Activated naive CD8-positive, alpha-beta T cell treated with anti-CD3 and anti-CD28 coated beads for 36 hours (primary cell): ENCODE results near the gene ADGRG2. TPM values are rescaled to one million over a fixed set of nuclear protein-coding genes. Genes with fewer than 3 reads are reported as not detected.
A peak's percentile ranks its signal among the peaks of the same experiment; 100 is the strongest.
"Not testable (repeated sequence)": the region's sequence is repeated elsewhere in the genome, so short reads cannot be mapped to it uniquely, and the experiment has no call there.

Experiments used
- DNase-seq: peaks from one replicate; pipeline ENCODE4 v3.0.0; 2021
- H3K27ac Mint-ChIP-seq: one replicate; pipeline ENCODE4 v1.8.0; 2022; ENCODE audit warnings: mild to moderate bottlenecking, moderate library complexity, mixed read lengths
- H3K27me3 Mint-ChIP-seq: one replicate; pipeline ENCODE4 v1.8.0; 2022; ENCODE audit warnings: mild to moderate bottlenecking, mixed read lengths
- H3K36me3 Mint-ChIP-seq: one replicate; pipeline ENCODE4 v1.8.0; 2021; ENCODE audit warnings: mild to moderate bottlenecking, mixed read lengths
- H3K4me1 Mint-ChIP-seq: one replicate; pipeline ENCODE4 v1.8.0; 2021; ENCODE audit warnings: mixed read lengths
- H3K4me3 Mint-ChIP-seq: one replicate; pipeline ENCODE4 v1.8.0; 2022; ENCODE audit warnings: mild to moderate bottlenecking, moderate library complexity, mixed read lengths
- H3K9me3 Mint-ChIP-seq: one replicate; pipeline ENCODE4 v1.8.0; 2022; ENCODE audit warnings: mixed read lengths
- total RNA-seq, 2 experiments: library from RNA; stranded (reverse); gene quantifications; one replicate each; pipeline ENCODE4 v1.2.3, GENCODE V29; 2021

ADGRG2 gene
- total RNA-seq, 2 experiments from 2014 or later, result not detected

DNA sequence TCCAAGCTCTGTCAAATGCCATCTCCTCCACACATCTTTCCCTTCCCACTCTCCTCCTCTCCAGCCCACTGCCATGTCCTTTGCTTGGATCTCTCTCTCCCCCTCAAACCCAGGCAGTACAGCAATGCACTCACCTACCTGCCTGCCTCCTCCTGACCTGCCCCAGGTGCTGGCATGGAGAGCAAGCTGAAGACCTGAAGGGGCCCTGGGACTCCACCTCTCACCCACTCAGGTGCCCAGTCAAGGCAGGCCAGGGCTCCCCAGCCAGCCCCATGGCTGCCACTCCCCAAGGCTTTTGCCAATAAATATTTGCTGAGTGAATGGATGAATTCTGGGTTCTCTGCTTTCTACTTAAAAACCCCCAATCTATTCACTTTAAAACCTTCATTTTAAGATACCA lies 125.7 kb downstream of the ADGRG2 start:
- no peak overlapping the region for H3K27ac Mint-ChIP-seq
- H3K4me3 Mint-ChIP-seq, result no peak overlapping the region
- H3K9me3 Mint-ChIP-seq, result no peaks in the 10 kb centered on the region

DNA sequence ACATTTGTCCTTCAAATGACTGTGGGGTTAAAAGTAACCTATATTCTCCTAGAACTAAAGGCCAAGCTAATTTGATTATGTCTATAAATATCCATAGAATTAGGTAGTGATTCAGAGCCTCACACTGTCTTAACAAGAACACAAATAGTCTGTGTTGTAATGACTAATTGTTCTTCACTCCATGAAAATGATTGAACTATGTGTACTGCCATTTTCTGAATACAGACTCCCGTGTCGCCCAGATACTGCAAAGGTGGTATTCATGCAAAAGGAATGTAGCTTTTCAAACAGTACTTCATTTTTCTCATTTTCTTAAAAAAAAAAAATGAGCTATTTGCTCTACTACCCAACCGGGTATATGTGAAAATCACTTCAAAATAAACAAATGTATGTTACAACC lies 127.0 kb downstream of the ADGRG2 start:
- Mint-ChIP-seq H3K4me3 (no peak overlapping the region), H3K36me3 (no peaks in the 10 kb centered on the region), H3K4me1 (no peaks in the 10 kb centered on the region), H3K27ac (no peak overlapping the region), H3K9me3 (no peaks in the 10 kb centered on the region), H3K27me3 (no peaks in the 10 kb centered on the region)
- DNase-seq, result no peak

More for the DNA sequence above, 125.7 kb downstream of the ADGRG2 start:
- H3K36me3 Mint-ChIP-seq, result no peaks in the 10 kb centered on the region
- no peak for DNase-seq
- no peaks in the 10 kb centered on the region for H3K27me3 Mint-ChIP-seq
- H3K4me1 Mint-ChIP-seq, result no peaks in the 10 kb centered on the region

DNA sequence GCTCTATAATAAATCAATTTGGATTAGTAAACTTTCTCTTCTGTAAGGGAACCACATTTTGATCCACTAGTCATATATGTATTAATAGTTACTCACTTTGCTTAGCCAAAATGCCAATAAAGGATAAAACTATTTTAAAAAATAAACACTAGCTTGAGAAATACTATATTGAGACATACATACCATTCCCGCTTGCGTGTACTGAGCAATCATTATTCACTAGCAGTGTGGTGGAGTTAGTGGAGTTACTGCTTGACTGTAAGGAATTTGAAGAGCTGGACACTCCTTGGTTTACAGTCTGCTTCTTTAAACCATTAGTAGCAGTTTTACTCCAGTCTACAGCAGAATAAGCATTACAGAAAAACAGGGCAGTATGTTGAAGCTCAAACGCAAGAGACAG lies 127.6 kb downstream of the ADGRG2 start:
- no peak for DNase-seq
- H3K27ac Mint-ChIP-seq, result no peak overlapping the region
- no peak overlapping the region for H3K4me3 Mint-ChIP-seq
- H3K4me1 Mint-ChIP-seq, result no peaks in the 10 kb centered on the region
- no peaks in the 10 kb centered on the region for H3K9me3 Mint-ChIP-seq
- H3K27me3 Mint-ChIP-seq, result no peaks in the 10 kb centered on the region
- no peaks in the 10 kb centered on the region for H3K36me3 Mint-ChIP-seq

DNA sequence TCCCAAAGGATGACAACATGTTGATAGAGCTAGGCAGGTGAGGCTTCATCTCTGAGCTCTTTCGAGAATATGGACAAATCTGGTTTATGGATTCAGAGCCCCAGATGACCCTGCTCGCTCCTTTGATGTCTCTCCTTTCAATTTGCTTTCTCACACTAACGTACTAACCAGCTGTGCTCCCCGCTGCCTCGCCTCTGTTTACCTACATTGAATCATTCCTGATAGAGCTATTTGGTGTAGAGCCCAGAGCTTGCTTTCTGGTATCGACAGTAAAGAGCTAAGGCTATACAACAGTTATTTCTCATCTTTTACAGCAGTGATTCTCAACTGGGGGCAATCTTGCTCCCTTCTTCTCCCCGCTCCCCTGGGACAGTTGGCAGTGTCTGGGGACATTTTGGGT lies 129.4 kb downstream of the ADGRG2 start:
- no peaks in the 10 kb centered on the region for H3K9me3 Mint-ChIP-seq
- no peaks in the 10 kb centered on the region for H3K27me3 Mint-ChIP-seq
- no peak for DNase-seq
- no peaks in the 10 kb centered on the region for H3K4me1 Mint-ChIP-seq
- no peaks in the 10 kb centered on the region for H3K36me3 Mint-ChIP-seq
- no peak overlapping the region for H3K27ac Mint-ChIP-seq
- H3K4me3 Mint-ChIP-seq, result no peak overlapping the region

DNA sequence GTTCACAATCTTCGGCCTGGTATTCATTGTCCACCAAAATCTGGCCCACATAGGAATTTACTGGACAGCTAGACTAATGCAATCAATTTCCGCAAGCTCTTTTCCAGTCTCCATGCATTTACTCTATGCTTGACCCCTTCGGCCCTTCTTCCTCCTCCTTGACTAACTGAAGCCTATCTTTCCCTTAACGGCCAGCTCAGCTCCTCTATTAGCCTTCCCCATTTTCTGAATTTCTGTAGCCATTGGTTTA lies 137.2 kb downstream of the ADGRG2 start:
- H3K4me1 Mint-ChIP-seq, result peaks cover 4% of the 10 kb centered on the region
- no peaks in the 10 kb centered on the region for H3K36me3 Mint-ChIP-seq

DNA sequence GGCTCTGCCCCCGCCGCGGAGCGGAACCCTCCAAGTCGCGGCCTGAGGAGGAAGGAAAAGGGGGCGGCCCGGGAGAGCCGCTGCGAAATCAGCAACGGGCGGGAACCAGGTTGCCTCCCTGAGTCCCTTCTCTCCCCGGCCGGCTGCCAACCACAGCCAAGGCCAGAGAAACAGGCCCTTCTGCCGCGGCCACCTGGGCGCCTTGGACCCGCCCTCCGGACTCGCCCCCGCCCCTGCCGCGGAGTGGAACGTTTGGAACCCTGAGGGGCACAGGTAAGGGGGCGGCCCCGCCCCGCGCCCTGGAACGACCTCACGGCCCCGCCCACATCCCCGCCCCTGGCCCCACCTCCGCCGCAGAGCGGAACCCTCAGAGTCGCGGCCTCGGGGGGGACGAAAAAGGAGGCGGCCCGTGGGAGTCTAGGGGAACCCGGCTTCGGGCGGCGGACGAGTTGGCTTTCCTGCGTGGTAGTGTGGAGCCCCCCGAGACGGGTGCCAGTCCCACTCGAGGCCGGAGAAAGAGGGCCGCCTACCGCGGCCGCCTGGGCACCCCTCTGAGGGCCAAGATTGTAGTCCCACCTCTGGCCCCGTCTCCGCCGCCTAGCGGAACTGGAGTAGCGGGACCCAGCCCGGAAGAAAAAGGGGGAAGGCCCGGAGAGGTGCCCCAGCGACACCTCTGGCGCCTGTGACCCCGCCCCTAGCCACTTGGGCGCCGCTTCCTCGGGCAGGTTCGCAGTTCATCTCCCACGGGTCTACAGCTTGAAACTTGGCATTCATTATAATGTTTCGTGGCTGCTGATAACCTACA lies 137.7 kb downstream of the ADGRG2 start:
- Mint-ChIP-seq H3K36me3 (no peaks in the 10 kb centered on the region), H3K9me3 (no peaks in the 10 kb centered on the region), H3K4me1 (peaks cover 4% of the 10 kb centered on the region), H3K27ac (peak overlapping the region; percentile 89), H3K27me3 (no peaks in the 10 kb centered on the region), H3K4me3 (peak overlapping the region; percentile 91)
- DNase-seq, result peak; percentile 81

More for the DNA sequence above, 137.2 kb downstream of the ADGRG2 start:
- H3K4me3 Mint-ChIP-seq, result peak overlapping the region; percentile 91
- no peaks in the 10 kb centered on the region for H3K27me3 Mint-ChIP-seq
- H3K27ac Mint-ChIP-seq, result peak overlapping the region; percentile 89
- no peaks in the 10 kb centered on the region for H3K9me3 Mint-ChIP-seq
- DNase-seq, result no peak

DNA sequence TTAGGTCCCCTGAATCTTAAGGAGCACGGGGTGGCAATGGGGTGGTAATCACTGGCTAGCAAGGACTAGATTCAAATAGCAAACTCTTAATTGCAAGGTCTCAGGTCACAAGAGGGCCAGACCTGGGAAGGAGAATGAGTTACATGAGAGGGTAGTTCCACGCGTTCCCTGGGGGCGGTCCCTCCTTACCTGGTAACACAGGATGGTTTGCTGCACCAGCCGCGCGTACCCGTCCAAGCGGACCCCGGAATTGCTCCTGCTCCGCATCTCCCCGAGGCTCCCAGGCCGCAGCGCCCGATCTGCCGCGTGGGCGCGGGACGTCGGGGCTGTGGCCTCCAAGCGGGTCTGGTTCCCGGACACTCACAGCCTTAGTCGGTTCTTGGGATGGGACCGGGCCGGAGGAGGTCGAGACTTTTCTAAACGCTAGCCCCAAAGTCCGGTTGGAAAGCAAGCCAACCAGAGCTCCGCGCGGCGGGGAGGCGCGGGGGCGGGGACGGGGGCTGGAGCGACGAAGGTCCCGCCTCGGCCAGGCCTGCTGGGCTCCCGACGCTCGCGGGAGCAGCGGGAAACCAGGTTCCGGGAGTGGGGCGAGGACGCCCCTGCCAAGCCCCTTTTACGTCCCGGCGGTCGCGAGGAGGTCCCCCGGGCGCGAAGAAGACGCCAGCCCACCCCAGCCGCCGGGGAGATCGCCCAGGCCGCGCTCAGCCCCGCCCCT lies 138.4 kb downstream of the ADGRG2 start, which contains the start of gene PHKA2:
TSS of gene PHKA2 (minus strand) at position 449 of the 715 bp plus-strand sequence. CDS start at position 267, 182 bp downstream.
- Mint-ChIP-seq H3K27ac (peak within 1 kb of the TSS; percentile 89), H3K4me1 (peaks cover 4% of the 10 kb centered on the region), H3K36me3 (no peaks in the 10 kb centered on the region), H3K4me3 (peak within 1 kb of the TSS; percentile 91), H3K27me3 (no peaks in the 10 kb centered on the region), H3K9me3 (no peaks in the 10 kb centered on the region)
- no peak for DNase-seq

DNA sequence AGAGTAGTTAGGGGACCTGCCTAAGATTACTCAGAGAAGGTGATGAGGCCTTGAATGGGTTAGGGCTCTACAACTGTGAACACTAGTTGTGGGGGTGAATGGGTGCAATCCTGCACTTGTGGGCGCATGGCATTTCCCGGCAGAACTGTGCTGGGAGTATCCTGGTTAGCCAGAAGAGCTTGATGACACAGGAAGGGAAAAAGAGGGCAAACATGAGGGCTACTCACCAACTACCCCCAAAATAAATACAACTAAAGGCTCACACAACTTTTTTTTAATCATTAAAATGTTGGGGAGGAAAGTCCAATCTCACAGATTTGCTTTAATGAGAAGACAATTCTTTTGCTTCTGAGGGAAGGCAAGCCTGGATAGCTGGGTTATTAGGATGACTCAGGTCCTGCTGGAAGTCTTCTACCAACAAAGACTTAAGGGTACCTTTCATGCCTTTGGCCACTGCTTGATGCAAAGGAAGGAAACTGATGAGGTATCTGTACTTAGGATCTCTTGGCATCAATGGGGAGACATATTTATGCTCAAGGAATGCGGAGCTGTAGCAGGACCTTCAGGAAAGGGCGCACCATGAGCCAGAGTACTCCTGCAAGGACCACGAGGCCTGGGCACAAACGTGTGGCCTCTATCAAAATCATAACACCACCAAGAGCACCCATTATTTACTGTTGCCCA lies 141.0 kb downstream of the ADGRG2 start:
- H3K4me3 Mint-ChIP-seq, result no peak overlapping the region
- no peaks in the 10 kb centered on the region for H3K9me3 Mint-ChIP-seq
- H3K36me3 Mint-ChIP-seq, result no peaks in the 10 kb centered on the region
- H3K27me3 Mint-ChIP-seq, result no peaks in the 10 kb centered on the region
- peaks cover 4% of the 10 kb centered on the region for H3K4me1 Mint-ChIP-seq
- no peak for DNase-seq
- H3K27ac Mint-ChIP-seq, result no peak overlapping the region

DNA sequence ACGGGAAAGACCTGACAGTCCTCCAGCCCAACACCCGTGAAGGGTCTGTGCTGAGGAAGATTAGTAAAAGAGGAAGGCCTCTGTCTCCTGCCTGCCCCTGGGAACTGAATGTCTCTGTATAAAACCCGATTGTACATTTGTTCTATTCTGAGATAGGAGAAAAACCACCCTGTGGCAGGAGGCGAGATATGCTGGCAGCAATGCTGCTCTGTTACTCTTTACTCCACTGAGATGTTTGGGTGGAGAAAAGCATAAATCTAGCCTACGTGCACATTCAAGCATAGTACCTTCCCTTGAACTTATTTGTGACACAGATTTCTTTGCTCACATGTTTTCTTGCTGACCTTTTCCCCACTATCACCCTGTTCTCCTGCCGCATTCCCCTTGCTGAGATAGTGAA lies 142.0 kb downstream of the ADGRG2 start:
- H3K27me3 Mint-ChIP-seq, H3K27ac Mint-ChIP-seq, H3K36me3 Mint-ChIP-seq, H3K4me1 Mint-ChIP-seq, H3K9me3 Mint-ChIP-seq, DNase-seq, H3K4me3 Mint-ChIP-seq: not testable (repeated sequence)

DNA sequence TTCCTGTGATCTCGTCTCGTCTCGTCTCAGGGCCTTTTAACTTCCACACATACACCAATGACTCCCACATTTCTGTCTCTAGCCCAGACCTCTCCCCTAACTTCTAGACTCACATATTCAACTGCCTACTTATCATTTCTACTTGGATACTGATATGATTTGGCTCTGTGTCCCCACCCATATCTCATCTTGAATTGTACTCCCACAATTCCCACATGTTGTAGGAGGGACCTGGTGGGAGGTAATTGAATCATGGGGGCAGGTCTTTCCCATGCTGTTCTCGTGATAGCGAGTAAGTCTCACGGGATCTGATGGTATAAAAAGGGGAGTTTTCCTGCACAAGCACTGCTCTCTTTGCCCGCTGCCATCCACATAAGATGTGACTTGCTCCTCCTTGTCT lies 147.3 kb downstream of the ADGRG2 start:
- no peak overlapping the region for H3K27ac Mint-ChIP-seq
- H3K4me3 Mint-ChIP-seq, result no peak overlapping the region
- peaks cover 4% of the 10 kb centered on the region for H3K36me3 Mint-ChIP-seq
- H3K4me1 Mint-ChIP-seq, result no peaks in the 10 kb centered on the region
- DNase-seq, result no peak
- no peaks in the 10 kb centered on the region for H3K9me3 Mint-ChIP-seq
- no peaks in the 10 kb centered on the region for H3K27me3 Mint-ChIP-seq

DNA sequence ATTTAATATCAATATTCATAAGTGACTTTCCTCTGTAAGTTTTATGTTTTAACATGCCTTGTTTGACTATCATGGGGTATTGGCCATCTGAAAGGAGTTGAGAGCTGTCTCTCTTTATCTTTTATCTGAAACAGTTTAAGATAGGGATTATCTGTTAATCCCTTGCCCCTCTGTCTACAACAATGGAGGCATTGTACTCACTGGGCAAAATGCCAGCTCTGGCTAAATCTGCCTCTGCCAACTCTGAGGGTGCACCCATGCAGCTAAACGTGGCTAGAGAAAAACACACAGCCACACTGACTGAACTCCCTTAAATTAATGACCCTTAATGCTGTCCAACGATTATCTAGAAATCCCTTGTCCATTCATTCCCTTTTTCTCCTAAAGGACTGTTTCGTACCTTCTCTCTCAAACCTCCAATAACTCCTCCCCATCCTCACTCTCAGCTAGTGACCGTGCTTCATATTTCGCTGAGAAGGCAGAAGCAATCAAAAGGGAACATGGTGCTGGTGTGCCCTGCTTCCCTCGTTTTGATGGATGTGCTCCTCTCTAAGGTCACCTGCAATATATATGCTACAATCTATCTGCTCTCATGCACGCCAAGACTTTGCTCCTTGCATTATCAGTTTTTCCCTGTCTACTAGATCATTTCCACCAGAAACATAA lies 148.6 kb downstream of the ADGRG2 start:
- H3K36me3 Mint-ChIP-seq, result peaks cover 4% of the 10 kb centered on the region
- no peaks in the 10 kb centered on the region for H3K4me1 Mint-ChIP-seq
- H3K27ac Mint-ChIP-seq, result no peak overlapping the region
- no peak for DNase-seq
- no peaks in the 10 kb centered on the region for H3K27me3 Mint-ChIP-seq
- H3K4me3 Mint-ChIP-seq, result no peak overlapping the region
- H3K9me3 Mint-ChIP-seq, result no peaks in the 10 kb centered on the region

DNA sequence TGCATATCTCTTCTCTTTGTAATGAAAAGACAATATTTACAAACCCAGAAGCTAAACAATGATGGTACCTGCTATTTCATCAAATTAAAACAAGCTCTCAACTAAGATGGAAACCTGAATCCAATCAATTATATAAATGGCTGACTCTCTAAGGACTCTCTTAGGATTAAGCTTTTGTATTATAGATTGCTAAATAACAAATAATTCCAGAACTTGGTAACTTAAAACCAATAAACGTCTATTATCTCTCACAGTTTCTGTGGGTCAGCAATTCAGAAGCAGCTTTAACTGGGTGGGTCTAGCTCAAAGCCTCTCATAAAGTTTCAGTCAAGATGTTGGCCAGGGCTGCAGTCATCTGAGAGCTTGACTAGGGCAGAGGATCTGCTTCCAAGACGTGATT lies 150.8 kb downstream of the ADGRG2 start:
- no peaks in the 10 kb centered on the region for H3K4me1 Mint-ChIP-seq
- no peak overlapping the region for H3K4me3 Mint-ChIP-seq
- no peaks in the 10 kb centered on the region for H3K27me3 Mint-ChIP-seq
- H3K9me3 Mint-ChIP-seq, result no peaks in the 10 kb centered on the region
- no peak for DNase-seq
- H3K27ac Mint-ChIP-seq, result no peak overlapping the region
- peaks cover 4% of the 10 kb centered on the region for H3K36me3 Mint-ChIP-seq

DNA sequence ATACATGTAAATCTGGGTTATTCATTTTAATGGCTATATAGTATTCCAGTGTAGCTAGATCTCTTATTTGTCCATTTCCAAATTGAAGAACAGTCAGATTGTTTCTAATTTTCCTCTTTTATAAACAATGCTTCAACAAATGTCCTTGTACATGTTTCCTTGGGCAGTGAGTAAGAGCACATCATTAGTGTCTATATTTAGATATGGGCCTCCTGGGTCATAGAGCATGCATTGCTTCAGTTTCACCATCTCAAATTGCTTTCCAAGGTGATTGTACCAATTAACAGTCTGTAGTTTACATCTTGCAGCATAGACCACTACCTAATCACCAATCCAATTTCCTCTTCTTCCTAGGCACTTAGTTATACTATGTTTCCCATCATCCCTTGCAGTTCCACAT lies 151.8 kb downstream of the ADGRG2 start:
- no peak overlapping the region for H3K4me3 Mint-ChIP-seq
- H3K4me1 Mint-ChIP-seq, result no peaks in the 10 kb centered on the region
- H3K36me3 Mint-ChIP-seq, result peaks cover 4% of the 10 kb centered on the region
- no peaks in the 10 kb centered on the region for H3K9me3 Mint-ChIP-seq
- H3K27ac Mint-ChIP-seq, result no peak overlapping the region
- no peaks in the 10 kb centered on the region for H3K27me3 Mint-ChIP-seq
- DNase-seq, result no peak

DNA sequence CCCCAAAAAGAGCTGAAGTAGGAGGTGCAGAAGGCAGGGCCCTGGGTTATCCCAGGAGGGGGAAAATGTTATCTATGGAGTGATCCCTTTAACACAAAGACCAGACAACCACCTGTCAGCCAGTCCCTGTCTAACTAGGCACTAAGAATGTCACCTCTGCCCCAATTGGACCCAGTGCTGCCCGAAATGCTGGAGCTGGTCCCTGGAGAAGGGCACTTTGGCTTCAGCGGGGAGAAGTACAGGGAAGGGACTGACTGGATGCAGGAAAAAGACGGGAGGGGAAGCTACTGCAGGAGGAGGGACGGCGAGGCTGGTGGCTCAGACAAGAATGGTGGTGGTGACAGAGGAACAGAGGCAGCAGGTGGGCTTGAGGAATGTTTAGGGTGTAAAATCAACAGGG lies 155.6 kb downstream of the ADGRG2 start:
- H3K36me3 Mint-ChIP-seq, result peaks cover 4% of the 10 kb centered on the region
- H3K9me3 Mint-ChIP-seq, result no peaks in the 10 kb centered on the region
- H3K4me3 Mint-ChIP-seq, result no peak overlapping the region
- no peaks in the 10 kb centered on the region for H3K27me3 Mint-ChIP-seq
- H3K27ac Mint-ChIP-seq, result no peak overlapping the region
- peaks cover 11% of the 10 kb centered on the region for H3K4me1 Mint-ChIP-seq
- no peak for DNase-seq

DNA sequence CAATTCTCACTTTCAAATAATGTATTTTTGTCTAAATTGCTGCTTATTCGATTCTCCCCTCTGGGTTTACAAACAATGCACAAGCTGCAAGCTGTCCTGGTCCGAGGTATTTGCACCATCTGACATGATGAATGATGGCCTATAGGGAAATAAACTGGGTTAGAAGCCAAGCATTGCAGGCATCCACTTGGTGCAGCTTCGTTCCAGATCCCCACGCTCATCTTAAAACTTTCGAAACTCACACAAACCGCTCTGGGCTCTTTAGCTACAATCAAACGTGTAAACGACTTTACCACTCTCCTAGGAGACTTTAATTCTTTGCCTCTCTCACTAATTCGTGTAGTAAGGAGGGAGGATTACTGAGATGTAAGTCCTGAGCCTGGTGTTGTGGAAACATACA lies 157.4 kb downstream of the ADGRG2 start:
- H3K27ac Mint-ChIP-seq, result no peak overlapping the region

More for the DNA sequence above, 157.4 kb downstream of the ADGRG2 start:
- Mint-ChIP-seq H3K4me3 (no peak overlapping the region), H3K36me3 (peaks cover 4% of the 10 kb centered on the region), H3K27me3 (no peaks in the 10 kb centered on the region), H3K9me3 (no peaks in the 10 kb centered on the region), H3K4me1 (peaks cover 18% of the 10 kb centered on the region)
- DNase-seq, result no peak
